T-helper 1 cell treated with Interleukin-12 subunit alpha and Interleukin-12 subunit beta and Interleukin-4 antibody, amounts not matched to agents 30 μg/mL and 1 μg/mL, for 36 hours (primary cell): ENCODE measurements around the gene RNF144B.
A peak's percentile ranks its signal among the peaks of the same experiment; 100 is the strongest.
"Not testable (repeated sequence)": the region's sequence is repeated elsewhere in the genome, so short reads cannot be mapped to it uniquely, and the experiment has no call there.

Experiments used
- H3K27ac Mint-ChIP-seq: one replicate; pipeline ENCODE4 v1.8.0; 2021; ENCODE audit warnings: mild to moderate bottlenecking, mixed read lengths
- H3K27me3 Mint-ChIP-seq: one replicate; pipeline ENCODE4 v1.8.0; 2021; ENCODE audit warnings: low read depth, mixed read lengths
- H3K36me3 Mint-ChIP-seq: one replicate; pipeline ENCODE4 v1.8.0; 2021; ENCODE audit warnings: low read depth, mixed read lengths
- H3K4me1 Mint-ChIP-seq: one replicate; pipeline ENCODE4 v1.8.0; 2021; ENCODE audit warnings: low read depth, mixed read lengths
- H3K4me3 Mint-ChIP-seq: one replicate; pipeline ENCODE4 v1.8.0; 2021; ENCODE audit warnings: mild to moderate bottlenecking, moderate library complexity, mixed read lengths
- H3K9me3 Mint-ChIP-seq: one replicate; pipeline ENCODE4 v1.8.0; 2021; ENCODE audit warnings: mixed read lengths

Gene RNF144B

DNA sequence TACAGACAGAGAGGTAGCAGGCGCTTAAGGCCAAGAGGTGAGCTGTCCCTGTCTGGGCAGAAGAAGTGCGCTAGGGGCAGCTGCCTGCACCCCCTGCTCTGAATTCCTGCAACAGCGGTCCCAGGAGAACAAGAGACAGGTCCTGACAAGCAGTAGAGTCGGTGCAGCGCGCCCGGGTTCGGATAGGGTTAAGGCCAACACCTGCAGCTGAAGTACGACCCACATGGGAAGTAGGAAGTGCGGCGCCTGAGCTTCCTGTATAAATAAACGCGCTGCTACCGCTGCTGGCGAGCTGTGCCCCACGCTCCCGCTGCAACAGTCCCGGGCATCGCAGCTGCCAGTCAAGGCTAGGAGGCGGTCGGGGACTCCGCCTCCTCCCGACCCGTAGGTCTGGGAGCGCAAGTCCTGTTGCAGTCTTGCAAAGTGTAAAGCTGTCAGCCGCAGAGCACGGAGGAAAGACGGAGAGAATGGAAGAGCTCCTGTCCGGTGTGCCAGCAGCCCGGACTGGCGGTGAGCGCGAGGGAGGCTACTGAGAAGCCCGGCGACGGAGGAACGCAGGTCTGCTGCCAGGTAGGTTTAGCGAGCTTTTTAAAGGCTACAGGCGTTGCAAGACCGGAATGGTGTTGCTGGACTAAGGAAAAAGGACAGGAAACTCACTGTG lies at the start of gene RNF144B:
TSS of gene RNF144B (plus strand) at position 290 of the 661 bp plus-strand sequence. CDS start 12,185 bp downstream, outside the sequence.
- peak within 1 kb of the TSS; percentile 94 for H3K4me3 Mint-ChIP-seq
- H3K27ac Mint-ChIP-seq = peak within 1 kb of the TSS; percentile 22
- H3K27me3 Mint-ChIP-seq = peaks cover 33% of the 10 kb centered on the region
- no peaks in the 10 kb centered on the region for H3K9me3 Mint-ChIP-seq
- peaks cover 19% of the 10 kb centered on the region for H3K4me1 Mint-ChIP-seq
- no peaks in the 10 kb centered on the region for H3K36me3 Mint-ChIP-seq

DNA sequence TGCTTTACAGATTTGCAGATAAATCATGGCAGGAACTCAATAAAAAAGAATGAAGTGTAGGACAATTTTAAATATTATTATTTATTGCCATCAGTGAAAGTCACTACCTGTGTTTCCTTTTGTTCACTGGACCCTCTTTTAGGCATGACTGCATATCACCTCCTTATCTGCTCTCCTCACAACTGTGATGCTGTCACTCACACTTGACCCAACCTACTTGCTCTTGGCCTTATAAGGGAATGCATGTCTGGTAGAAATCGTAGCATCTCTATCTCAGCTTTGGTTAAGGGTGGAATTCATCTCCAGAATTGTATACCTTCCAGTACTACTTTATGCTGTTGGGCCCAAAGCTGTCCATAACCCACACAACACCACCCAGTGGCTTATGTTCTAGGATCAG lies 47.6 kb upstream of the RNF144B start:
- no peaks in the 10 kb centered on the region for H3K9me3 Mint-ChIP-seq
- peaks cover 7% of the 10 kb centered on the region for H3K27me3 Mint-ChIP-seq
- no peak overlapping the region for H3K4me3 Mint-ChIP-seq
- H3K4me1 Mint-ChIP-seq = no peaks in the 10 kb centered on the region
- no peak overlapping the region for H3K27ac Mint-ChIP-seq
- no peaks in the 10 kb centered on the region for H3K36me3 Mint-ChIP-seq

DNA sequence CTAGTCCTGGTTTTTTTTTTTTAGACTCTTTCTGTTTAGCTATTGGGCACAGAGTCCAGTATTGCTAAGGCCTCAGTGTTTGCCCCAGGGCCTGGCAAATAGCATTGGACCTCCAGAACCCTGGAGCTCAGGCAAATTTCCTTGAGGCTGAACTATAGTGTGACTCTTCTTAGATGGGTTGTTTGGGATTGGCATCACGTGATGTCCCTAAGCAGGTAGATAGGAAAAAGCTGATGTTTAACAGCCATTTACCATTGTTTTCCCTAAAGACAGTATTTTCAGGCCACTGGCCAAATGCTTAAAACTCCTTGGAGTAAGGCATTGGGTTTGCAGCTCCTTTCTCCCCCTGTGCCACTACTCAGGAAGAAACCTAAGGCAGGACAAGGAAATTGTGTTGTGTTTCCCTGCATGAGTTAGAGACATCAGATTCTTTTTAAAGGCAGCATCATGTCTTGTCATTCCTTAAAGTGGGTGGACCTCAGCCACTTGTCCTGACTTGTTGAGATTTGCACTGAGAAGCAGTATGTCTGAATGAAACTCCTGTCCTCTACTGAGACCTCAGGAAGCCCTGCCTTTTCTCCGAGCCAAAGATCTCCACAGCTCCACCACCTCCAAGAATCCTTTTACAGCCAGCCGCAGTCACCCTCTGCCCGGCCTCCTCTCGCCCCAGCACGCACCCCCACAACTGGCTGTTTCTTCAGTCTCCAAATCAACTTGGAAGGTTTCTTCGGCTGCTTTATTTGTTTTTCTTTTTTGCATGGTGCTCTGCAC lies 46.2 kb upstream of the RNF144B start:
- Mint-ChIP-seq H3K4me3 (no peak overlapping the region), H3K9me3 (no peaks in the 10 kb centered on the region), H3K27me3 (peaks cover 7% of the 10 kb centered on the region), H3K36me3 (no peaks in the 10 kb centered on the region), H3K4me1 (no peaks in the 10 kb centered on the region), H3K27ac (no peak overlapping the region)

DNA sequence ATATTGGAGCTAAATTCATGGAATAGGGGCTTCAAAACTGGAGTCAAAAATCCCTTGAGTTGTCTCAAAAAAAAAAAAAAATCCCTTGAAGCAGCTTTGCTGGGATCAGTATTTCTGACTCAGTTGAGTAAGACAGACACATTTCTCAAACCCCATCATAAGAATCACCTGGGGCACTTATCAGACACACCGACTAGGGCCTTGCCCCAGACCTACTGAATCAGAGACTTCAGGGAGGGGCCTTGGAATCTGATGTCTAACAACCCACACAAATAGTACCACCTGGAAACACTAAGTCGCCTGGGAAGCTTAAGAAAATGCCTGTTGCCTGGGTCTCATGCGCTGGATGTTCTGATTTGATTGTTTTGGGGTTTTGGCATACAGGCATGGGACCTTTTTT lies 44.9 kb upstream of the RNF144B start:
- no peaks in the 10 kb centered on the region for H3K36me3 Mint-ChIP-seq

DNA sequence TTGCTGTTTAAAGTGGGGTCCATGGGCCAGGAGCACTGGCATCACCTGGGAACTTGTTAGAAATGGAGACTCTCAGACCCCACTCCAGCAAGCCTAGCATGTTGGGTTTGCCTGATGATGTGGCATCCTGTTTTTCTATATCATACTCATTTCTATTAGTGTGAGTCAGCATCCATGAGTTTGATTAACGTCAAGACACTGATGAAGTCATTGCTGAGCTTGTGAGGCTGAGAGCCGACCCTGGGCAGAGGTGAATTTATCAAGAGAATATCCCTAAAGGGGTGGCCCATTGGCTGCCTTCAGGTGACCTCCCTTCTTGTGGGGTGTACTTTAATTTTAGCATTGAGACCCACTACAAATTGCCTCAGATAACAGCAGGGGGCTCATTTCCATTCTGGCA lies 43.4 kb upstream of the RNF144B start:
- no peak overlapping the region for H3K27ac Mint-ChIP-seq

More for the DNA sequence above, 44.9 kb upstream of the RNF144B start:
- Mint-ChIP-seq H3K4me1 (no peaks in the 10 kb centered on the region), H3K4me3 (no peak overlapping the region), H3K9me3 (no peaks in the 10 kb centered on the region), H3K27ac (no peak overlapping the region), H3K27me3 (peaks cover 9% of the 10 kb centered on the region)

DNA sequence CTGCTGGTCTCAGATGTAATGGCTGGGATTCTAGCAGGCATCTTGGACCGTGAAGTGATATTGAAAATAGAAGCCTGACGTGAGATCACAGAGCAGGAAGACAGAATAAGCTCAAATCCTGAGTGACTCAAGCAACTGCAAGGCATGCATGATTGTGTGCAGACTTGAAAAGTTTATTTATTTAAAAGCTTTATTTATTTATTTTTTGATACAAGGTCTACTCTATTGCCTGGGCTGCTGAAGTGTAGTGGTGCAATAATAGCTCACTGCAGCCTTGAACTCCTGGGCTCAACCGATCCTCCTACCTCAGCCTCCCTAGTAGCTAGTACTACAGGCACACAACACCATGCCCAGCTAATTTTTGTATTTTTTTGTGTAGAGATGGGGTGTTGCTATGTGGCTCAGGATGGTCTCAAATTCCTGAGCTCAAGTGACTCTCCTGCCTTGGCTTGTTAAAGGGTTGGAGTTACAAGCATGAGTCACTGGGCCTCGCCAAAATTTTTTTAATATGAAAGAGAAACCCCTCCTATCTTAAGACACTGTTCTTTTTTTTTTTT lies 40.1 kb upstream of the RNF144B start:
- Mint-ChIP-seq H3K36me3 (no peaks in the 10 kb centered on the region), H3K4me1 (no peaks in the 10 kb centered on the region), H3K27me3 (peaks cover 3% of the 10 kb centered on the region), H3K27ac (no peak overlapping the region), H3K9me3 (no peaks in the 10 kb centered on the region), H3K4me3 (no peak overlapping the region)

More for the DNA sequence above, 43.4 kb upstream of the RNF144B start:
- no peaks in the 10 kb centered on the region for H3K9me3 Mint-ChIP-seq
- H3K36me3 Mint-ChIP-seq = no peaks in the 10 kb centered on the region
- H3K4me3 Mint-ChIP-seq = no peak overlapping the region
- H3K4me1 Mint-ChIP-seq = no peaks in the 10 kb centered on the region
- H3K27me3 Mint-ChIP-seq = peaks cover 3% of the 10 kb centered on the region

DNA sequence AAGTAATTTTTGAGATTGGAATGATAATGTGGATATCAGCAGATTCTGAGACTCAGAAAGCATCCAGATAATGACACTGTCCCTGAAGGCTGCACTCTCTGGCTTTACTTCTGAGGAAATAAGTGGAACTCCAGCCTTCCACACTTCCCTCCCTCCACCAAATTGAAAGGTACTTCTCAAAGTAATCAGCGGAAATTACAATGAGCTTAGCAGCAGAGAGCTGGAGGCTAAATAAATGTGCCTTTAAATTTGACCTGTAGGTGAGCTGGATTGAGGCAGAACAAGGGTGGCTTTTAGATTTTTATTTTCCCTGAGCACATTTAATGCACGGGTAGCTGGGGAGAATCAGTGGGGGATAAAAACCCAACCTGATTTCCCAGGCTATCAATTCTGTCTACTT lies 39.3 kb upstream of the RNF144B start:
- Mint-ChIP-seq H3K36me3 (no peaks in the 10 kb centered on the region), H3K4me1 (no peaks in the 10 kb centered on the region), H3K27ac (no peak overlapping the region), H3K4me3 (no peak overlapping the region), H3K9me3 (no peaks in the 10 kb centered on the region), H3K27me3 (peaks cover 3% of the 10 kb centered on the region)

DNA sequence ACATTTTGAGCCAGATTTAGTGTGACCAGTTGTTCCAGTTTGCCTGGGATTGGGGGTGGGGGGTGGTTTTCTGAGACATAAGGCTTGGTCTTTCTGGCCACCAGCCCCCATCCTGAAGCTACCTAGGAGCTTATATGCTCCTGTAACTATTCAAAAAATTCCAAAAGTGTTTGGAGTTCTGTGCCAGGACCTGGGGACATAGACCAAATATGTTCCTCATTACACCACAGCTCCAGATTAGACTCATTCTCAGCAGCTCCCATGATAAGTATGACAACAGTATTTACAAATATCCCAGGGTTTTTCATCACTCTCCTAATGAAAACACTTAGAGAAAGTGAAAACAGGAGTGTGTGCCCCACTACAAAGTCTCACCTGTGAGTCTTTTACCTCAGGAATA lies 37.8 kb upstream of the RNF144B start:
- Mint-ChIP-seq H3K27ac (no peak overlapping the region), H3K4me1 (no peaks in the 10 kb centered on the region), H3K9me3 (no peaks in the 10 kb centered on the region), H3K27me3 (peaks cover 3% of the 10 kb centered on the region), H3K36me3 (no peaks in the 10 kb centered on the region), H3K4me3 (no peak overlapping the region)

DNA sequence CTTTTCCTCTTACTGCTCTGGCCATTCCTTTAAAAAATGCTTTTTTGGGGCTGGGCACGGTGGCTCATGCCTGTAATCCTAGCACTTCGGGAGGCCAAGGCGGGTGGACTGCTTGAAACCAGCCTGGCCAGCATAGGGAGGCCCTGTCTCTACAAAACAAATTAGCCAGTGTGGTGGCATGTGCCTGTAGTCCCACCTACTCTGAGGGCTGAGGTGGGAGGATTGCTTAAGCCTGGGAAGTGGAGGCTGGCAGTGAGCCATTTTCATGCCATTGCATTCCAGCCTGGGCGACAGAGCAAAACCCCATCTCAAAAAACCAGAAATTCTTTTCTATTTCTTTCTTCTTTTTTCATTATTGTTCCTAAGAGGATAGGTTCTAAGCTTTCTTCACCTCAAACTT lies 36.9 kb upstream of the RNF144B start:
- Mint-ChIP-seq H3K9me3 (peaks cover under 1% of the 10 kb centered on the region), H3K36me3 (no peaks in the 10 kb centered on the region), H3K4me1 (no peaks in the 10 kb centered on the region), H3K4me3 (no peak overlapping the region), H3K27ac (no peak overlapping the region), H3K27me3 (peaks cover 3% of the 10 kb centered on the region)

DNA sequence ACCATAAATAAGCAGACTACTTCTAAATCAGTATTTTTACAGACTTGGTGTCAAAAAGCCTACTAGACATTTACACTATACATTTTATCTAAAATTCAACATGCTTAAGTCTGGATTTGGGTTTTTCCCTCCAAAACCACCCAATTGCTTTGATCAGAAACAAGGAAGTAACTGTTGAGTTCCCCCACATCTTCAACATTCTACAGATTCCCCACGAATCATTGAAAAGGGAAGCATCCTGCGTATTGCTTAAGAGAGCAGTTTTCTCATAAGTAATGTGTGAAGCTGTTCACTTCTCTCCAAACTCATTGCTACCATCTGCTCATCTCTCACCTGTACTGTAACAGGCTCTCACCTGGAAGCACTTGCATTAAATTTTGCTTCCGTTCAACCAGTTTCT lies 36.4 kb upstream of the RNF144B start:
- Mint-ChIP-seq H3K4me1 (no peaks in the 10 kb centered on the region), H3K9me3 (peaks cover 3% of the 10 kb centered on the region), H3K4me3 (no peak overlapping the region), H3K36me3 (no peaks in the 10 kb centered on the region), H3K27ac (no peak overlapping the region), H3K27me3 (peaks cover 3% of the 10 kb centered on the region)

DNA sequence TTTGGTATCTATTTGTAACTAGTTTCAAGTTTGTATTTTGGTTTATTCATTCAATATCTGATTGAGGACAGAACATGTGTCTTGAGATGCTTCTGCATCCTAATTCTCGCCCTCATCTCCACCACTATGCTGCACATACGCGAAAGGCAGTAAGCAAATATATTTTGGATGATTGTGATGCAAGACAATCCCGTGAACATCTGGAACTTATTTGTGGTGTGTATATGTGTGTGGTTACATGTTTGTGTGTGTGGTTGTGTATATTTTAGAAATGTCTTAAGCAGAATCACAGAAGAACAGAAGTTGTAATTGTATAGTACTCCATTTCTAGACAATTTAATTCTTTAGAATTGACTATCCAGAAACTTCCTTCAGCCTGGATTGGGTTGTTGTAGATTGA lies 35.1 kb upstream of the RNF144B start:
- Mint-ChIP-seq H3K36me3 (no peaks in the 10 kb centered on the region), H3K4me1 (no peaks in the 10 kb centered on the region), H3K27me3 (no peaks in the 10 kb centered on the region), H3K9me3 (peaks cover 3% of the 10 kb centered on the region), H3K27ac (no peak overlapping the region), H3K4me3 (no peak overlapping the region)

DNA sequence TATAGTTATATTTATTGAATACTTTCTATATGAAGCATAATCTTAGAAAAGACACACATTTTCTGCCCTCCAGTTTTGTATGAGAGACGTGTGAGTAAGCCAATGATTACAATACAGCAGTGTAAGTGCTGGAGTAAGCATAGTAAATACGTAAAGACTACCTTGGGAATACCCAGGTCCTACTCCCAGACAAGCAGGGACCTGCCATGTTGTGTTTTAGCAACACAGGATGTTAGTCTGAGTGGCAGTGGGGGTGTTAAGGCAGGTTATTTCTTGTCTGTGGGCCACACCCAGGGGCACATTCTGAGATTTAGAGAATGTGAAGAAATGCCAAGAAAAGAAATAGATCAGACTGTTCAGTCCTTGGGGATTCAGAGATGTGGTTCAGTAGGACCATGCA lies 34.3 kb upstream of the RNF144B start:
- Mint-ChIP-seq H3K4me3 (no peak overlapping the region), H3K9me3 (peaks cover 3% of the 10 kb centered on the region), H3K27ac (no peak overlapping the region), H3K27me3 (no peaks in the 10 kb centered on the region), H3K36me3 (no peaks in the 10 kb centered on the region), H3K4me1 (no peaks in the 10 kb centered on the region)

DNA sequence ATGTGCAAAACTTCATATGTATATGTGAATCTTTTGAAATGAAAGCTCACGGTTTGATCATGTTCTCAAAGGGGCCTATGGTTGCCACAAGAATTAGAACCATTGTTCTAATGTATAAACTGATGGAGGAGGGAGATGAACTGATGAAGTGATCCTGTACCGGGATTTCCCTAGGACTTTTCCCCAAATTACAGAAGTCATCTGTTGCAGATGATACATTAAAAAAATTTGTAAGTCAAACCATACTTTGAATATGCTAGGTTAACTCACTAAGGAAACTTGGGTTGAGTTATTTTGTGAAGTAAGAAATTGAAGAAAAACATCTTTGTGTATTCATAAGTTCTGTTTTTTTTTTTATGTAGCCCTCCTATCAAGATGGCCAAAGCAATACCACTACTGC lies 33.9 kb upstream of the RNF144B start:
- H3K27me3 Mint-ChIP-seq = no peaks in the 10 kb centered on the region
- no peaks in the 10 kb centered on the region for H3K36me3 Mint-ChIP-seq
- no peak overlapping the region for H3K27ac Mint-ChIP-seq
- peaks cover 7% of the 10 kb centered on the region for H3K9me3 Mint-ChIP-seq
- H3K4me3 Mint-ChIP-seq = no peak overlapping the region
- H3K4me1 Mint-ChIP-seq = no peaks in the 10 kb centered on the region

DNA sequence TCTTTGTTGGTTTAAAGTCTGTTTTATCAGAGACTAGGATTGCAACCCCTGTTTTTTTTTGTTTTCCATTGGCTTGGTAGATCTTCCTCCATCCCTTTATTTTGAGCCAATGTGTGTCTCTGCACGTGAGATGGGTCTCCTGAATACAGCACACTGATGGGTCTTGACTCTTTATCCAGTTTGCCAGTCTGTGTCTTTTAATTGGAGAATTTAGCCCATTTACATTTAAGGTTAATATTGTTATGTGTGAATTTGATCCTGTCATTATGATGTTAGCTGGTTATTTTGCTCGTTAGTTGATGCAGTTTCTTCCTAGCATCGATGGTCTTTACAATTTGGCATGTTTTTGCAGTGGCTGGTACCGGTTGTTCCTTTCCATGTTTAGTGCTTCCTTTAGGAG lies 29.6 kb upstream of the RNF144B start:
- H3K27ac Mint-ChIP-seq, H3K4me3 Mint-ChIP-seq, H3K36me3 Mint-ChIP-seq, H3K4me1 Mint-ChIP-seq, H3K27me3 Mint-ChIP-seq: not testable (repeated sequence)
- peaks cover 13% of the 10 kb centered on the region for H3K9me3 Mint-ChIP-seq

DNA sequence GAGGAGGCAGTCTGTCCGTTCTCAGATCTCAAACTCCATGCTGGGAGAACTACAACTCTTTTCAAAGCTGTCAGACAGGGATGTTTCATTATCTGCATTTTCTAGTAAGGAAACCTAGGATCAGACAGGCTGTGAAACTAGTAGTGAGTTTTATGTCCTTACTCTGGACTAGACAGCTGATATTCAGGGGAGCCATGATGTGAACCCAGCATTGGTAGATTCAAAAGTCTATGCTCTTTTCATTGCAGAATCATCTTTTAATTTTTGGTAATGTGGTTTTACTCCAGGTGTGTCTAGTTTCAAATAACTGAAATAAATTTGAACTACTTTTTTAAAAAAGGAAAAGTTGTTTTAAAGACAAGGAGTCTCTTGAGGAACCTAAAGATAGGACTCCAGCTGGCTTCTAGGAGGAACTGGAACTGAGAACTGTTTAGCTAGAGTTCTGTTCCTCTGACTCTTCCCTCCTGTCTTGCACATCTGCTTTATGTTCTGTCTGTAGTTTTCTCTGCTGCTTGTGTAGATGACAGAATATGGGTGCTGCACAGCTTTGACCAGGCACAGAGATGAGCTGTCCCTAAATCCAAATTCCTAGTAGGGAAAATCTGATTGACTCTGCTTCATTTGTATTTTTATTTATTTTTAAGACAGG lies 27.8 kb upstream of the RNF144B start:
- H3K9me3 Mint-ChIP-seq = peaks cover 13% of the 10 kb centered on the region
- H3K4me1 Mint-ChIP-seq = no peaks in the 10 kb centered on the region
- H3K27ac Mint-ChIP-seq = no peak overlapping the region
- no peaks in the 10 kb centered on the region for H3K36me3 Mint-ChIP-seq
- no peak overlapping the region for H3K4me3 Mint-ChIP-seq
- no peaks in the 10 kb centered on the region for H3K27me3 Mint-ChIP-seq
